GM12878 (cell line): ENCODE results near the gene PKM. TPM values are rescaled to one million over a fixed set of nuclear protein-coding genes. Genes with fewer than 3 reads are reported as not detected.

Source experiments
- ATAC-seq: fragments of 200-7000 bp; cut with Tn5 transposase; 3 replicates; pipeline ENCODE4 v1.9.1; 2020; ENCODE audit warnings: mild to moderate bottlenecking, moderate library complexity
- BruUV-seq: library from RNA; stranded (reverse); fragments of 400-500 nt; replicated peaks from 2 replicates; lab custom pipeline; 2021; lab: Mats Ljungman, UMichigan
- CTCF ChIA-PET: fragments of 300-600 bp; sonication (Branson Sonifier 250); formaldehyde crosslinking; extraction: SDS; loops from one replicate; lab custom pipeline; 2021; ENCODE audit warnings: inconsistent platforms; lab: Yijun Ruan, JAX
- POLR2A ChIA-PET: fragments of 350-600 bp; formaldehyde crosslinking; extraction: SDS; loops from one replicate; lab custom pipeline; 2021; ENCODE audit warnings: inconsistent platforms; lab: Charles Lee
- RAD21 ChIA-PET: fragments of 300-600 bp; sonication (Branson Sonifier 250); formaldehyde crosslinking; loops from one replicate; lab custom pipeline; 2023; ENCODE audit warnings: antibody characterized with exemption; ENCODE audit not compliant: unreplicated experiment; lab: Charles Lee
- SMC1A ChIA-PET: fragments of 300-600 bp; sonication (Branson Sonifier 250); formaldehyde crosslinking; loops from one replicate; lab custom pipeline; 2023; ENCODE audit not compliant: unreplicated experiment, uncharacterized antibody; lab: Charles Lee
- DNase-seq: peaks from one replicate; pipeline ENCODE4 v3.0.0-alpha.2; 2011; ENCODE audit warnings: low read depth, low spot score
- FAIRE-seq: peaks from 3 replicates; lab custom pipeline; 2011; peaks lifted over from hg19 to GRCh38; lab: Jason Lieb, UNC
- H2AFZ ChIP-seq: 2 replicates; pipeline ENCODE4 v1.6.0; 2011; ENCODE audit warnings: low read depth, low read length, control low read depth; ENCODE audit not compliant: control insufficient read depth
- H3K27ac ChIP-seq: 2 replicates; pipeline ENCODE4 v1.5.1; 2011; ENCODE audit warnings: control low read depth; ENCODE audit not compliant: control insufficient read depth, insufficient read depth
- H3K27me3 ChIP-seq, 2 experiments: replicated peaks in 1 of 2; 2 replicates each; pipeline versions ENCODE4 v1.6.0 to v1.6.1; 2011; ENCODE audit warnings: low read length in 1 of 2; ENCODE audit not compliant: control insufficient read depth in 2 of 2, insufficient read depth in 2 of 2
- H3K36me3 ChIP-seq, 2 experiments: 2 replicates each; pipeline ENCODE4 v1.5.1; 2011; ENCODE audit warnings: low read length in 1 of 2; ENCODE audit not compliant: control insufficient read depth in 2 of 2, insufficient read depth in 2 of 2
- H3K4me1 ChIP-seq: 2 replicates; pipeline ENCODE4 v1.6.1; 2011; ENCODE audit warnings: mild to moderate bottlenecking, low read length, moderate library complexity, mixed read lengths; ENCODE audit not compliant: control insufficient read depth, insufficient read depth
- H3K4me2 ChIP-seq: 2 replicates; pipeline ENCODE4 v1.6.0; 2011; ENCODE audit warnings: control low read depth; ENCODE audit not compliant: control insufficient read depth, insufficient read depth
- H3K4me3 ChIP-seq: fragments of 200-600 bp; sonication (generic); 2 replicates; pipeline ENCODE4 v1.5.1; 2016
- H3K79me2 ChIP-seq: 2 replicates; pipeline ENCODE4 v1.6.0; 2011; ENCODE audit warnings: low read length; ENCODE audit not compliant: control insufficient read depth, insufficient read depth
- H3K9ac ChIP-seq: 2 replicates; pipeline ENCODE4 v1.8.0; 2011; ENCODE audit warnings: low read length, control low read depth, mixed read lengths; ENCODE audit not compliant: control insufficient read depth, insufficient read depth
- H3K9me3 ChIP-seq: replicated peaks from 3 replicates; pipeline ENCODE4 v1.5.1; 2011; ENCODE audit warnings: mild to moderate bottlenecking, low read length; ENCODE audit not compliant: control insufficient read depth, insufficient read depth
- H4K20me1 ChIP-seq: 2 replicates; pipeline ENCODE4 v1.6.0; 2011; ENCODE audit not compliant: control insufficient read depth, insufficient read depth
- ATF2 ChIP-seq: IDR thresholded peaks from 2 replicates; pipeline ENCODE4 v1.6.1; 2012; ENCODE audit warnings: low read length, inconsistent platforms
- HDGF ChIP-seq: fragments of 450-650 bp; IDR thresholded peaks from 2 replicates; pipeline ENCODE4 v1.6.1; 2016; ENCODE audit warnings: antibody characterized with exemption
- LARP7 ChIP-seq: fragments of 450-650 bp; IDR thresholded peaks from 2 replicates; pipeline ENCODE4 v1.6.1; 2017; ENCODE audit warnings: mild to moderate bottlenecking
- NBN ChIP-seq: fragments of 450-650 bp; IDR thresholded peaks from 2 replicates; pipeline ENCODE4 v1.6.1; 2016
- PKNOX1 ChIP-seq: fragments of 450-650 bp; IDR thresholded peaks from 2 replicates; pipeline ENCODE4 v1.6.1; 2016; ENCODE audit warnings: mild to moderate bottlenecking
- POLR2AphosphoS5 ChIP-seq: IDR thresholded peaks from 2 replicates; pipeline ENCODE4 v1.6.1; 2011; ENCODE audit warnings: mild to moderate bottlenecking, low read length, inconsistent platforms
- RB1 ChIP-seq: fragments of 450-650 bp; formaldehyde crosslinking; IDR thresholded peaks from 2 replicates; pipeline ENCODE4 v1.6.1; 2017; ENCODE audit warnings: mild to moderate bottlenecking, borderline replicate concordance
- RELA ChIP-seq: fragments of 450-650 bp; IDR thresholded peaks from 2 replicates; pipeline ENCODE4 v1.8.0; 2014; ENCODE audit warnings: borderline replicate concordance; ENCODE audit not compliant: partially characterized antibody
- RELB ChIP-seq: fragments of 450-650 bp; IDR thresholded peaks from 2 replicates; pipeline ENCODE4 v1.6.1; 2017; ENCODE audit warnings: low read depth, mild to moderate bottlenecking, moderate library complexity
- SKIL ChIP-seq: fragments of 450-650 bp; IDR thresholded peaks from 2 replicates; pipeline ENCODE4 v1.6.1; 2017; ENCODE audit warnings: mild to moderate bottlenecking, low read depth, inconsistent platforms; ENCODE audit not compliant: poor library complexity, severe bottlenecking
- SMARCA5 ChIP-seq: fragments of 450-650 bp; IDR thresholded peaks from 2 replicates; pipeline ENCODE4 v1.6.1; 2017; ENCODE audit warnings: mild to moderate bottlenecking
- SMC3 ChIP-seq: IDR thresholded peaks from 2 replicates; pipeline ENCODE4 v1.6.1; 2011; ENCODE audit warnings: low read length, improper control_type of control experiment, borderline replicate concordance
- SPI1 ChIP-seq: IDR thresholded peaks from 2 replicates; pipeline ENCODE4 v1.6.1; 2011; ENCODE audit warnings: low read depth, mild to moderate bottlenecking, low read length, moderate library complexity, borderline replicate concordance; ENCODE audit not compliant: insufficient read depth
- SRF ChIP-seq, 2 experiments: IDR thresholded peaks; 2 replicates each; pipeline ENCODE4 v1.6.1; 2011; ENCODE audit warnings: low read depth in 2 of 2, low read length in 2 of 2, mild to moderate bottlenecking in 1 of 2, moderate library complexity in 1 of 2
- YY1 ChIP-seq: IDR thresholded peaks from 2 replicates; pipeline ENCODE4 v1.6.1; 2011; ENCODE audit warnings: low read depth, mild to moderate bottlenecking, low read length
- WGBS: methylation state at CpG from one replicate; pipeline ENCODE4 v1.1.6; 2016; ENCODE audit warnings: low lambda C conversion rate; ENCODE audit not compliant: insufficient replicate concordance, insufficient coverage; ENCODE audit errors: missing lambda C conversion rate; 5-methylcytosine and 5-hydroxymethylcytosine counted together
- in situ Hi-C: fragments of 300-500 bp; cut with MboI; formaldehyde crosslinking; loops from 9 replicates; pipeline ENCODE4 v1.14.3; 2018; ENCODE audit warnings: mixed read lengths
- intact Hi-C: fragments of 100-400 bp; cut with micrococcal nuclease; formaldehyde crosslinking; loops from one replicate; pipeline ENCODE4 v1.14.2; 2022; ENCODE audit not compliant: unreplicated experiment
- polyA plus RNA-seq, 11 experiments: library from polyadenylated mRNA; depleted of rRNA in 4 of 11; unstranded in 6 of 11; stranded (reverse) in 5 of 11; fragments of >200 nt; fragmentation: Nextera tagmentation in 4 of 11; fragmentation: Illumina TruSeq in 1 of 11; extraction: Ambion mirVana in 4 of 11; extraction: Trizol in 1 of 11; gene quantifications; 1 replicate in 1 of 11; 2 replicates in 10 of 11; pipeline versions ENCODE4 v1.2.1 to v1.2.3, GENCODE V29; 2011 to 2016; ENCODE audit warnings: inconsistent platforms in 2 of 11, missing spikeins in 2 of 11, low read depth in 1 of 11
- total RNA-seq, 4 experiments: library from RNA; depleted of rRNA in 3 of 4; stranded (reverse); fragments of >200 nt in 3 of 4; fragmentation: Illumina TruSeq in 1 of 4; extraction: Trizol in 1 of 4; gene quantifications; 2 replicates each; pipeline versions ENCODE4 v1.2.1 to v1.2.3, GENCODE V29; 2013 to 2021

The PKM gene
- total and polyA plus RNA-seq, 10 of the 15 experiments (the other 5 are each of a cell fraction or from before 2014, with no cell fraction given) = 491 to 2,011 (median 1,433) TPM

- Histone ChIP-seq H3K9me3 (no peaks in the 10 kb centered on the region), H3K36me3 (no peaks in the 10 kb centered on the region), H4K20me1 (no peaks in the 10 kb centered on the region), H3K27ac (peak overlapping the region; percentile 67; the same call in 1 of the 2 replicates), H3K79me2 (no peaks in the 10 kb centered on the region), H3K4me2 (peak overlapping the region; percentile 86), H2AFZ (peak overlapping the region; percentile 99), H3K4me1 (no peaks in the 10 kb centered on the region), H3K27me3 (no peaks in the 10 kb centered on the region), H3K9ac (peak overlapping the region; percentile 76), H3K4me3 (peak overlapping the region; percentile 59)
- 11% methylated on average over 19 of the region's 19 CpGs for WGBS
- ChIA-PET RAD21 (interaction anchor here (0.6 to 2.5 kb wide), 21 partner anchors 10 to 412 kb away, joined by 3 to 33 read pairs (median 4); no protein-coding TSS in a partner anchor), CTCF (interaction anchor here (0.6 to 4.2 kb wide), 43 partner anchors 10 to 1270 kb away, joined by 3 to 69 read pairs (median 4); partner anchors contain the start of genes MYO9A and SENP8), POLR2A (interaction anchor here (0.5 to 1.4 kb wide), 2 partner anchors 14 to 114 kb away, joined by 3 to 4 read pairs; no protein-coding TSS in a partner anchor), SMC1A (interaction anchor here (0.7 to 5.9 kb wide), 26 partner anchors 8 to 417 kb away, joined by 3 to 49 read pairs (median 4); no protein-coding TSS in a partner anchor)
- no TSS peak for BruUV-seq
- peak; percentile 99 for FAIRE-seq
- intact Hi-C loops (loop anchor here (1.0 to 10.0 kb wide), 7 partner anchors 37 to 411 kb away; no protein-coding TSS in a partner anchor), in situ Hi-C loops (loop anchor here (5.0 to 10.0 kb wide), 3 partner anchors 351 to 701 kb away; no protein-coding TSS in a partner anchor)
- ATAC-seq = peak; percentile 99
- peak; percentile 62 for DNase-seq
- TF ChIP-seq PKNOX1 (peak; percentile 20; the same call in 1 of the 2 replicates), SRF (IDR thresholded peaks at IDR 0.05; ENCODE audit: low read depth in 2 of 2, low read length in 2 of 2) (no peak), LARP7 (peak; percentile 39; the same call in 1 of the 2 replicates), SMC3 (peak; percentile 93), POLR2AphosphoS5 (no peak), ATF2 (no peak), RELB (0 out of 2 replicates have a peak, but pooled peaks have one; percentile 38), YY1 (peak; percentile 68), RB1 (peak; percentile 55; the same call in 1 of the 2 replicates), RELA (peak; percentile 46), SMARCA5 (peak; percentile 70; the same call in 1 of the 2 replicates), SPI1 (0 out of 2 replicates have a peak, but pooled peaks have one; percentile 24), HDGF (no peak), SKIL (peak; percentile 54), NBN (0 out of 2 replicates have a peak, but pooled peaks have one; percentile 38)
These were observed 75.1 kb downstream of the PKM start for GRCh38 chr15:72155635-72156616.
